Ishikawa (cell line): ENCODE measurements around the gene UNC79.

Experiments used
- CEBPB ChIP-seq: IDR thresholded peaks from 2 replicates; pipeline ENCODE4 v1.6.1; 2012
- CREB1 ChIP-seq: IDR thresholded peaks from 2 replicates; pipeline ENCODE4 v1.6.1; 2012; ENCODE audit warnings: low read depth
- EGR1 ChIP-seq: IDR thresholded peaks from 2 replicates; pipeline ENCODE4 v1.6.1; 2012
- EP300 ChIP-seq: IDR thresholded peaks from 2 replicates; pipeline ENCODE4 v1.6.1; 2012; ENCODE audit warnings: borderline replicate concordance
- FOXM1 ChIP-seq: IDR thresholded peaks from 2 replicates; pipeline ENCODE4 v1.6.1; 2012; ENCODE audit warnings: low read depth, borderline replicate concordance
- NFIC ChIP-seq: IDR thresholded peaks from 2 replicates; pipeline ENCODE4 v1.6.1; 2012
- RAD21 ChIP-seq: IDR thresholded peaks from 2 replicates; pipeline ENCODE4 v1.6.1; 2012; ENCODE audit warnings: low read depth
- TAF1 ChIP-seq: IDR thresholded peaks from 2 replicates; pipeline ENCODE4 v1.6.1; 2012; ENCODE audit warnings: low read depth, mild to moderate bottlenecking
- TCF12 ChIP-seq: IDR thresholded peaks from 2 replicates; pipeline ENCODE4 v1.6.1; 2012; ENCODE audit warnings: low read depth
- TEAD4 ChIP-seq: IDR thresholded peaks from 2 replicates; pipeline ENCODE4 v1.6.1; 2012
- YY1 ChIP-seq: IDR thresholded peaks from 2 replicates; pipeline ENCODE4 v1.6.1; 2012; ENCODE audit warnings: low read depth
- ZBTB7A ChIP-seq: IDR thresholded peaks from 2 replicates; pipeline ENCODE4 v1.6.1; 2012; ENCODE audit warnings: low read depth
- TF ChIP-seq, protein P1 (sequence below): IDR thresholded peaks from 2 replicates; pipeline ENCODE4 v1.6.1; 2012; ENCODE audit warnings: low read depth, mild to moderate bottlenecking
- TF ChIP-seq, protein P2 (sequence below): IDR thresholded peaks from 2 replicates; pipeline ENCODE4 v1.6.1; 2012
- TF ChIP-seq, protein P3 (sequence below): IDR thresholded peaks from 2 replicates; pipeline ENCODE4 v1.6.1; 2012

Gene UNC79

DNA sequence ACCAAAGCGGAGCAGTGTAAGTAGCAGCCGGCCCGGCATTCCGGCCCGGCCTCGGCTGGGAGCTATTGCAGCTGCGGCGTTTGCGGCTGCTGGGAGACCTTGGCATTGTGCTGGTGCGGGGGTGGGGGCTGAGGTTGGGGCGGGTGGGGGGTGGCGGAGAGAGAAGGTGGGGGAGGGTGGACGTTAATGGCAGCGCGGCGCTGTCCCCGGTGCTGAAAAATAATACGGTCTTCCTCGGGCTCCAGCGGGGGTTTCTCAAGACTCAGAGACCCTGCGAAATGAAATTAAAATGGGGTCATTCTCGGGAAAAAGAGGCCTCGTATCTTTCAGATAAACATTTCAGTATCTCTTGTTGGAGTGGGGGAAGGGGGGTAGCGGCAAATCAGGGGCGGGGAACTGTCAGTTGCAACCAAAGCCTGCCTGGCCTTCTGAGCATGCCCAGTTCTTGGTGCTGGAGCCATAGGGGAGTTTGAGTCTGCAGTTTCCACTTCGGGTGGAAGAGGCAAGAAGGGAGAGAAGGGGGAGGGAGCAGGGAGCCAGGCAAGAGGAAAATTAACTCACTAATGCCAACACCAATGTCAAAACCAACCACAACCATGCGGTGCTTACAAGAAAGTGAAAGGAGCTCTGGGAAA, 414 bp downstream of the UNC79 start:
- TF ChIP-seq NFIC: no peak
- TF ChIP-seq CEBPB: no peak
- TF ChIP-seq ZBTB7A: 0 out of 2 replicates have a peak, but pooled peaks have one; percentile 47
- TF ChIP-seq, protein P1, sequence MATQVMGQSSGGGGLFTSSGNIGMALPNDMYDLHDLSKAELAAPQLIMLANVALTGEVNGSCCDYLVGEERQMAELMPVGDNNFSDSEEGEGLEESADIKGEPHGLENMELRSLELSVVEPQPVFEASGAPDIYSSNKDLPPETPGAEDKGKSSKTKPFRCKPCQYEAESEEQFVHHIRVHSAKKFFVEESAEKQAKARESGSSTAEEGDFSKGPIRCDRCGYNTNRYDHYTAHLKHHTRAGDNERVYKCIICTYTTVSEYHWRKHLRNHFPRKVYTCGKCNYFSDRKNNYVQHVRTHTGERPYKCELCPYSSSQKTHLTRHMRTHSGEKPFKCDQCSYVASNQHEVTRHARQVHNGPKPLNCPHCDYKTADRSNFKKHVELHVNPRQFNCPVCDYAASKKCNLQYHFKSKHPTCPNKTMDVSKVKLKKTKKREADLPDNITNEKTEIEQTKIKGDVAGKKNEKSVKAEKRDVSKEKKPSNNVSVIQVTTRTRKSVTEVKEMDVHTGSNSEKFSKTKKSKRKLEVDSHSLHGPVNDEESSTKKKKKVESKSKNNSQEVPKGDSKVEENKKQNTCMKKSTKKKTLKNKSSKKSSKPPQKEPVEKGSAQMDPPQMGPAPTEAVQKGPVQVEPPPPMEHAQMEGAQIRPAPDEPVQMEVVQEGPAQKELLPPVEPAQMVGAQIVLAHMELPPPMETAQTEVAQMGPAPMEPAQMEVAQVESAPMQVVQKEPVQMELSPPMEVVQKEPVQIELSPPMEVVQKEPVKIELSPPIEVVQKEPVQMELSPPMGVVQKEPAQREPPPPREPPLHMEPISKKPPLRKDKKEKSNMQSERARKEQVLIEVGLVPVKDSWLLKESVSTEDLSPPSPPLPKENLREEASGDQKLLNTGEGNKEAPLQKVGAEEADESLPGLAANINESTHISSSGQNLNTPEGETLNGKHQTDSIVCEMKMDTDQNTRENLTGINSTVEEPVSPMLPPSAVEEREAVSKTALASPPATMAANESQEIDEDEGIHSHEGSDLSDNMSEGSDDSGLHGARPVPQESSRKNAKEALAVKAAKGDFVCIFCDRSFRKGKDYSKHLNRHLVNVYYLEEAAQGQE: peak; percentile 85
- no peak for TF ChIP-seq RAD21
- TF ChIP-seq EGR1: 0 out of 2 replicates have a peak, but pooled peaks have one; percentile 19
- TF ChIP-seq YY1: peak; percentile 72; the same call in 1 of the 2 replicates

DNA sequence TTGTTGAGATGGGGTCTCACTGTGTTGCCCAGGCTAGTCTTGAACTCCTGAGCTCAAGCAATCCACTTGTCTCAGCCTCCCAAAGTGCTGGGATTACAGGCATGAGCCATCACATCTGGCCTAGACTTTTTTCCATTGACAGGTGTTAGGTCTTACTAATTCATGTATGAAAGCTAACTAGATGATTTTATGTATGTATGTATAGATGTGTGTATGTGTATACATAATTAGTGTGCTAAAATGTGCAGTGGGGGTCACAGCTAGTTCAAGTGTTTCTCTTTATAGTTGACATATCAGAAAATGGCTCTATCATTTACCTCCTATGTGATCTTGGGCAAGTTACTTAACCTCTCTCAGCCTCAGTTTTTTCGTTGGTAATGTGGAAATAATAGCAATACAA, 23.5 kb downstream of the UNC79 start:
- TF ChIP-seq CREB1: no peak
- TF ChIP-seq YY1: no peak
- TF ChIP-seq, protein P1: no peak
- TF ChIP-seq CEBPB: no peak
- no peak for TF ChIP-seq TCF12
- TF ChIP-seq NFIC: no peak
- no peak for TF ChIP-seq FOXM1
- TF ChIP-seq TAF1: no peak
- TF ChIP-seq ZBTB7A: no peak
- no peak for TF ChIP-seq EP300
- TF ChIP-seq TEAD4: no peak
- TF ChIP-seq, protein P2, sequence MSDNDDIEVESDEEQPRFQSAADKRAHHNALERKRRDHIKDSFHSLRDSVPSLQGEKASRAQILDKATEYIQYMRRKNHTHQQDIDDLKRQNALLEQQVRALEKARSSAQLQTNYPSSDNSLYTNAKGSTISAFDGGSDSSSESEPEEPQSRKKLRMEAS: no peak
- TF ChIP-seq, protein P3, sequence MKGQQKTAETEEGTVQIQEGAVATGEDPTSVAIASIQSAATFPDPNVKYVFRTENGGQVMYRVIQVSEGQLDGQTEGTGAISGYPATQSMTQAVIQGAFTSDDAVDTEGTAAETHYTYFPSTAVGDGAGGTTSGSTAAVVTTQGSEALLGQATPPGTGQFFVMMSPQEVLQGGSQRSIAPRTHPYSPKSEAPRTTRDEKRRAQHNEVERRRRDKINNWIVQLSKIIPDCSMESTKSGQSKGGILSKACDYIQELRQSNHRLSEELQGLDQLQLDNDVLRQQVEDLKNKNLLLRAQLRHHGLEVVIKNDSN: no peak
- TF ChIP-seq EGR1: no peak
- no peak for TF ChIP-seq RAD21

DNA sequence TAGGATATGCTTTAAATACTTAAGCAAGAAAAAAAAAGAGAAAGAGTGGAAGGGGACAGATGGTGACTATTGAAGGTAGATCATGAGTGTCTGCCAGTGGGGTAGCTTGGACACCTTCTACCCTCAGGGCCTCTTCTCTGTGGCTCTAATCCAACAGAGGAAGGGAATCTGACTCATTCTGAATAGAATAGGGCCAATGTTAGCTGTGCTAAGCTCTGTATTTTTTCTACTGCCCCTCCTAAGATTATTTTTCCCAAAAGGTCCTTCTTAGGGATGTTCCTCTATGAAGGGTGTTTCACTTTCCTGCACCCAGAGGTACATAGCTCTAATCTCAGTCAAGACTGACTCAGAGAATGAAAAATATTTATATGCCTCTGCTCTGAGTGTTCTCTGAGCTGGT, 25.6 kb downstream of the UNC79 start:
- no peak for TF ChIP-seq RAD21
- no peak for TF ChIP-seq EGR1
- TF ChIP-seq EP300: no peak
- no peak for TF ChIP-seq YY1
- TF ChIP-seq TCF12: no peak
- TF ChIP-seq FOXM1: no peak
- no peak for TF ChIP-seq TEAD4
- TF ChIP-seq, protein P3: no peak
- no peak for TF ChIP-seq TAF1
- TF ChIP-seq, protein P1: no peak
- TF ChIP-seq, protein P2: no peak
- TF ChIP-seq CEBPB: no peak
- TF ChIP-seq ZBTB7A: no peak
- no peak for TF ChIP-seq NFIC
- no peak for TF ChIP-seq CREB1

DNA sequence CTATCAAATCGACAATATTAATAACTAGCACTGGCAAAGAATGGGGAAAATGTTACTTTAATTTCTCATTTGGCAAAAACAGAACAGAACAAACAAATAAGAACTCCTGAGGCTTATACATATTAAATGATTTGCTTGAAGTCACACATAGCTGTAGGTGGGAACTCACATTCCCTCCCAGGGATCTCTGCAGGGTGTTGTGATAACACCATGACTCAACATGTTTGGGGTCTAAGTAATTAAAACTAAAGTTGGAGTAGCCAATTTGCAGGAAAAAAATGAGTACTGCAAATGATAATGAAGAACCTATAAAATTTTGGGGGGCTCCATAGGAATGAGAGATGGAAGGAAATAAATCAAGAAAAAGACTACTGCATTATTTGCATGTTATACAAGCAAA, 27.5 kb downstream of the UNC79 start:
- TF ChIP-seq, protein P2: no peak
- TF ChIP-seq ZBTB7A (no peak), RAD21 (no peak), NFIC (no peak), TCF12 (no peak), EGR1 (no peak), FOXM1 (no peak), CEBPB (no peak), TEAD4 (no peak)
